Transverse colon (tissue), 4 donors: ENCODE results near the gene SDCCAG8. TPM values are rescaled to one million over a fixed set of nuclear protein-coding genes. Genes with fewer than 3 reads are reported as not detected.

Source experiments
- DNase-seq: peaks from one replicate; pipeline ENCODE4 v3.0.0-alpha.2; 2019
- H3K27ac ChIP-seq, 4 donors: fragments of 200-600 bp; sonication (generic); 2 replicates each; pipeline ENCODE4 v1.5.1; 2016 to 2018; ENCODE audit warnings: inconsistent platforms in 4 of 4
- H3K27me3 ChIP-seq: fragments of 200-600 bp; sonication (generic); 2 replicates; pipeline ENCODE4 v1.5.1; 2017; ENCODE audit warnings: inconsistent platforms
- H3K36me3 ChIP-seq, 4 donors: fragments of 200-600 bp; sonication (generic); 2 replicates each; pipeline ENCODE4 v1.5.1; 2017 to 2019; ENCODE audit warnings: inconsistent platforms in 4 of 4
- H3K4me1 ChIP-seq, 4 donors: fragments of 200-600 bp; sonication (generic); 2 replicates each; pipeline ENCODE4 v1.5.1; 2017 to 2020; ENCODE audit warnings: inconsistent platforms in 4 of 4
- H3K4me3 ChIP-seq, 4 donors: fragments of 200-600 bp; sonication (generic); 1 replicate in 1 of 4; 2 replicates in 3 of 4; pipeline versions ENCODE4 v1.5.1 to v1.6.1; 2017 to 2019; ENCODE audit warnings: inconsistent platforms in 4 of 4
- H3K9me3 ChIP-seq, 2 donors: fragments of 200-600 bp; sonication (generic); 2 replicates each; pipeline ENCODE4 v1.5.1; 2017 to 2019; ENCODE audit warnings: inconsistent platforms in 2 of 2
- CTCF ChIP-seq, 5 experiments: fragments of 200-600 bp in 3 of 5; fragments of 450-650 bp in 2 of 5; sonication (generic) in 3 of 5; IDR thresholded peaks; 1 replicate in 2 of 5; 2 replicates in 3 of 5; pipeline ENCODE4 v1.5.1; 2016 to 2017; ENCODE audit warnings: antibody characterized with exemption in 5 of 5, inconsistent platforms in 3 of 5, mild to moderate bottlenecking in 2 of 5, moderate library complexity in 1 of 5
- EP300 ChIP-seq: sonication (generic); formaldehyde crosslinking; IDR thresholded peaks from one replicate; pipeline ENCODE4 v1.6.1; 2017; ENCODE audit warnings: antibody characterized with exemption, low read depth
- POLR2A ChIP-seq: fragments of 450-650 bp; IDR thresholded peaks from one replicate; pipeline ENCODE4 v1.6.1; 2016; ENCODE audit warnings: antibody characterized with exemption, mild to moderate bottlenecking, moderate library complexity
- POLR2AphosphoS5 ChIP-seq, 3 donors: sonication (generic); formaldehyde crosslinking; IDR thresholded peaks; one replicate each; pipeline ENCODE4 v1.6.1; 2016; ENCODE audit warnings: antibody characterized with exemption in 3 of 3
- WGBS, 2 donors: methylation state at CpG; one replicate each; pipeline ENCODE4 v1.1.5; 2018; ENCODE audit warnings: low coverage in 1 of 2; 5-methylcytosine and 5-hydroxymethylcytosine counted together
- in situ Hi-C, 4 donors: fragments of 200-750 bp; cut with MboI; loops; one replicate each; pipeline versions ENCODE4 v1.15.0 to v1.15.1; 2017; ENCODE audit warnings: low sequenced_read_pairs in 3 of 4, low pct_ligation_motif_present in 1 of 4, low pct_unique_long_range_greater_than_20kb in 1 of 4
- intact Hi-C: fragments of 100-400 bp; cut with DNase I; formaldehyde crosslinking; loops from one replicate; pipeline ENCODE4 v1.15.1; 2023; ENCODE audit warnings: low total_unique reads
- total RNA-seq, 4 donors: library from RNA; depleted of rRNA; stranded (reverse); fragments of >200 nt; gene quantifications; one replicate each; pipeline ENCODE4 v1.1.0, GENCODE V29; 2016

SDCCAG8 gene
- total RNA-seq, 4 donors from 2014 or later, result 28.8 to 101 (median 42.5) TPM

DNA sequence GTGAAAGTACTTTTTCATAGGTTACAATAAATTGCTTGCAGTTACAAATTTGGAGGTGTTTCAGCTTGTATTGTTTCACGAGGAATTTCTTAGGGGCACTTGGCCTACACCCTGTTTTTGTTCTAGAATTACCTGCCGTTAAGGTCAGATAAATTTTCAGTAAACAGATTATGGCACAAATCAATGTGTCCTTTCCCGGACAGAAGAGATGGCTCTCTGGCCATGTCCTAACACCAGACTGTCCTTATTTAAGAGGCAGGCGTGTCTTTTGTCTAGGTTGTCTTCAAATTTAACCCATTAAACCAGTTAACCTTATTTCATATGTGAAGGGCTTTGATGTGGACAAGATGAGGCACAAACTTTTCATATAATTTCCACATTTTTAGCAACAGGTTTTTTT is 243.4 kb downstream of the SDCCAG8 start:
- WGBS, 2 donors, result 83 to 94% methylated on average over 4 of the region's 4 CpGs
- DNase-seq, result no peak
- H3K4me1 ChIP-seq, result peaks cover 0 to 6% (median 1%) of the 10 kb centered on the region in 4 donors
- TF ChIP-seq CTCF (IDR thresholded peaks at IDR 0.05), result no peak
- TF ChIP-seq EP300, result no peak
- no peak for TF ChIP-seq POLR2AphosphoS5 (IDR thresholded peaks at IDR 0.05)
- TF ChIP-seq POLR2A, result no peak
- H3K4me3 ChIP-seq, result no peak overlapping the region
- H3K36me3 ChIP-seq, result no peaks in the 10 kb centered on the region
- intact Hi-C loops (no loop called here), in situ Hi-C loops (no loop called here)
- H3K27ac ChIP-seq, result no peak overlapping the region
- H3K9me3 ChIP-seq, result no peaks in the 10 kb centered on the region
- no peaks in the 10 kb centered on the region for H3K27me3 ChIP-seq

DNA sequence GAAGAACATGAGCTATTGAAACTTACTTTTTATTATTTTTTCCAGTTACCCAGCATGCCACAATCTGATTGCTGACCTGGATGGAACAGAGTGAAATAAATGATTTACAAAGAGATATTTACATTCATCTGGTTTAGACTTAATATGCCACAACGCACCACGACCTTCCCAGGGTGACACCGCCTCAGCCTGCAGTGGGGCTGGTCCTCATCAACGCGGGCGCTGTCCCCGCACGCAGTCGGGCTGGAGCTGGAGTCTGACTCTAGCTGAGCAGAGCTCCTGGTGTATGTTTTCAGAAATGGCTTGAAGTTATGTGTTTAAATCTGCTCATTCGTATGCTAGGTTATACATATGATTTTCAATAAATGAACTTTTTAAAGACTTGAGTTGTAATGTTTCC is 243.9 kb downstream of the SDCCAG8 start:
- Histone ChIP-seq H3K4me3 (no peak overlapping the region), H3K36me3 (peaks cover 0 to 4% (median 0%) of the 10 kb centered on the region in 4 donors), H3K4me1 (peaks cover 0 to 6% (median 1%) of the 10 kb centered on the region in 4 donors), H3K9me3 (no peaks in the 10 kb centered on the region), H3K27ac (no peak overlapping the region), H3K27me3 (no peaks in the 10 kb centered on the region)
- 92 to 94% methylated on average over 7 to 10 of the region's 10 CpGs for WGBS, 2 donors
- TF ChIP-seq POLR2AphosphoS5 (IDR thresholded peaks at IDR 0.05), result no peak
- TF ChIP-seq CTCF (IDR thresholded peaks at IDR 0.05), result no peak
- no peak for DNase-seq
- in situ Hi-C loops, result no loop called here
- intact Hi-C loops, result no loop called here

DNA sequence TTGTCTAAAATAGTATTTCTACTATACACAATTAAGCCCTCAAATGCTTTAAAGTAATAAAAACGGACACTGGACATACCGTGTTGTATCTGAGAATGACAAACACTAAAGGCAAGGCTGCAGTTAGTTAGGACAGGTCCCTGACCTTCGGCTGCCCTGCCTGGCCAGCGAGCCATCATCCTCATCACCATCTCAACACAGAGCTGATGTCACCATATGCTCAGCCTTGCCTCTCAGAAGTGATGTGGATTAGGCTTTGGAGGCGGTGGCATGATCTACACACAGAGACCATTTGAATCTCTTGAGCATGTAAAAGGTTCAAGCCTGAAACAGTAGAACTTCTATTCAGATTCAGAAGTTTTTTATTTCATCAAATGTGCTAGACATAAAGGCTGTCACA is 244.7 kb downstream of the SDCCAG8 start:
- WGBS, 2 donors, result 83 to 89% methylated on average over 1 to 5 of the region's 5 CpGs
- no peak for TF ChIP-seq POLR2A
- TF ChIP-seq CTCF (IDR thresholded peaks at IDR 0.05), result no peak
- TF ChIP-seq POLR2AphosphoS5 (IDR thresholded peaks at IDR 0.05), result no peak
- no peak for TF ChIP-seq EP300
- DNase-seq, result no peak
- Histone ChIP-seq H3K36me3 (peaks cover 0 to 4% (median 0%) of the 10 kb centered on the region in 4 donors), H3K27me3 (no peaks in the 10 kb centered on the region), H3K9me3 (no peaks in the 10 kb centered on the region), H3K4me1 (peaks cover 0 to 2% (median under 1%) of the 10 kb centered on the region in 4 donors), H3K27ac (no peak overlapping the region), H3K4me3 (no peak overlapping the region)
- intact Hi-C loops (no loop called here), in situ Hi-C loops (no loop called here)

DNA sequence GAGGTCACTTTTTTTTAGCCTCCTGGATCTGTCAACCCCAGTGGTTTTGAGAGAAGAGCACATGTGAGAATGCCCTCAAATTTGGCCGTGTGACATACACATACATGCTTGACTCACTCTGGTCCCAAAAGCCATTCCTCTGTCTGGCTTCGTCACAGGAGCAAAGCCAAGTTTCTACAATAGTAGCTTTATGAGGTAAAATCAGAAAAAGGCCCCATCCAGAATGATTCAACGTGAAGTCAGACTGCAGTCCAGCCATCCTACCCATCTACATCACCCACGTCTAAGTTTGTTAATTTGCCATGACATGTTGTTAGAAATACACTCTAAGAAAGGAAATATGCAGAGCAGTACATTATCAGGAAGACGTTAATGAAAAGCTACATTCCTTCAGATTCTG is 245.2 kb downstream of the SDCCAG8 start:
- H3K27ac ChIP-seq, result no peak overlapping the region
- no peaks in the 10 kb centered on the region for H3K4me1 ChIP-seq
- DNase-seq, result no peak
- no peaks in the 10 kb centered on the region for H3K27me3 ChIP-seq
- H3K4me3 ChIP-seq, result no peak overlapping the region
- intact Hi-C loops (no loop called here), in situ Hi-C loops (no loop called here)
- 91 to 92% methylated on average over 4 to 5 of the region's 5 CpGs for WGBS, 2 donors
- peaks cover 0 to 4% (median 0%) of the 10 kb centered on the region in 4 donors for H3K36me3 ChIP-seq
- TF ChIP-seq POLR2AphosphoS5 (IDR thresholded peaks at IDR 0.05) (no peak), CTCF (IDR thresholded peaks at IDR 0.05) (no peak)
- no peaks in the 10 kb centered on the region for H3K9me3 ChIP-seq
